Tibial nerve (tissue), 4 donors: ENCODE data around the gene BCL2L14.

ENCODE experiments used
- CTCF ChIP-seq, 5 experiments: fragments of 200-600 bp in 3 of 5; fragments of 450-650 bp in 2 of 5; sonication (generic) in 3 of 5; IDR thresholded peaks; one replicate each; pipeline ENCODE4 v1.5.1; 2016 to 2019; ENCODE audit warnings: antibody characterized with exemption in 5 of 5, mild to moderate bottlenecking in 3 of 5, moderate library complexity in 2 of 5
- EP300 ChIP-seq, 2 donors: sonication (generic); formaldehyde crosslinking; IDR thresholded peaks; one replicate each; pipeline ENCODE4 v1.6.1; 2017; ENCODE audit warnings: antibody characterized with exemption in 2 of 2, mild to moderate bottlenecking in 1 of 2
- POLR2A ChIP-seq, 2 donors: fragments of 450-650 bp; IDR thresholded peaks; one replicate each; pipeline ENCODE4 v1.6.1; 2017; ENCODE audit warnings: antibody characterized with exemption in 2 of 2, mild to moderate bottlenecking in 2 of 2, moderate library complexity in 2 of 2

DNA sequence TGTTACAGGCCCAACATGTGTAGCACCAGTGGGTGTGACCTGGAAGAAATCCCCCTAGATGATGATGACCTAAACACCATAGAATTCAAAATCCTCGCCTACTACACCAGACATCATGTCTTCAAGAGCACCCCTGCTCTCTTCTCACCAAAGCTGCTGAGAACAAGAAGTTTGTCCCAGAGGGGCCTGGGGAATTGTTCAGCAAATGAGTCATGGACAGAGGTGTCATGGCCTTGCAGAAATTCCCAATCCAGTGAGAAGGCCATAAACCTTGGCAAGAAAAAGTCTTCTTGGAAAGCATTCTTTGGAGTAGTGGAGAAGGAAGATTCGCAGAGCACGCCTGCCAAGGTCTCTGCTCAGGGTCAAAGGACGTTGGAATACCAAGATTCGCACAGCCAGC lies 8.6 kb downstream of the BCL2L14 start:
- TF ChIP-seq CTCF (IDR thresholded peaks at IDR 0.05) (no peak), EP300 (IDR thresholded peaks at IDR 0.05) (no peak), POLR2A (IDR thresholded peaks at IDR 0.05) (no peak)
